CD4-positive, CD25-positive, alpha-beta regulatory T cell (primary cell): Measurements from ENCODE around the gene DCAF16. TPM values are rescaled to one million over a fixed set of nuclear protein-coding genes. Genes with fewer than 3 reads are reported as not detected.
"Not testable (repeated sequence)": the region's sequence is repeated elsewhere in the genome, so short reads cannot be mapped to it uniquely, and the experiment has no call there.

Experiments
- ATAC-seq, 2 donors: fragments of 150-1000 bp; cut with Tn5 transposase; one replicate each; pipeline ENCODE4 v1.10.0; 2021; ENCODE audit warnings: low read depth in 2 of 2, moderate number of reproducible peaks in 2 of 2, moderate library complexity in 1 of 2
- DNase-seq, 3 donors: peaks; one replicate each; pipeline versions ENCODE4 v3.0.0 to v3.0.0-alpha.2; 2012 to 2022; ENCODE audit warnings: mixed read lengths in 1 of 3
- H3K27ac ChIP-seq: one replicate; pipeline ENCODE4 v1.7.0; 2013; ENCODE audit warnings: mild to moderate bottlenecking, low read length; ENCODE audit not compliant: insufficient read depth, poor library complexity, severe bottlenecking
- H3K27me3 ChIP-seq: one replicate; pipeline ENCODE4 v1.7.0; 2013; ENCODE audit warnings: low read length; ENCODE audit not compliant: control insufficient read depth, insufficient read depth
- H3K36me3 ChIP-seq: one replicate; pipeline ENCODE4 v1.7.0; 2013; ENCODE audit warnings: mild to moderate bottlenecking, low read length, moderate library complexity; ENCODE audit not compliant: control insufficient read depth, insufficient read depth
- H3K4me1 ChIP-seq: 2 replicates; pipeline ENCODE4 v1.7.0; 2013; ENCODE audit warnings: mild to moderate bottlenecking, low read length; ENCODE audit not compliant: insufficient read depth, control insufficient read depth, poor library complexity, severe bottlenecking
- H3K4me3 ChIP-seq: one replicate; pipeline ENCODE4 v1.7.0; 2013; ENCODE audit warnings: low read depth, mild to moderate bottlenecking, low read length, moderate library complexity
- H3K9me3 ChIP-seq, 2 experiments: 1 replicate in 1 of 2; 2 replicates in 1 of 2; pipeline ENCODE4 v1.7.0; 2013; ENCODE audit warnings: low read length in 2 of 2, mild to moderate bottlenecking in 1 of 2, moderate library complexity in 1 of 2; ENCODE audit not compliant: control insufficient read depth in 2 of 2
- H3K27ac Mint-ChIP-seq, 3 donors: one replicate each; pipeline ENCODE4 v1.8.0; 2020 to 2022; ENCODE audit warnings: mild to moderate bottlenecking in 3 of 3, mixed read lengths in 3 of 3, moderate library complexity in 2 of 3
- H3K27me3 Mint-ChIP-seq: one replicate; pipeline ENCODE4 v1.8.0; 2022; ENCODE audit warnings: mild to moderate bottlenecking, mixed read lengths
- H3K36me3 Mint-ChIP-seq: one replicate; pipeline ENCODE4 v1.8.0; 2020; ENCODE audit warnings: mixed read lengths
- H3K4me1 Mint-ChIP-seq, 4 donors: one replicate each; pipeline ENCODE4 v1.8.0; 2020 to 2022; ENCODE audit warnings: mixed read lengths in 4 of 4, mild to moderate bottlenecking in 1 of 4
- H3K4me3 Mint-ChIP-seq, 4 donors: one replicate each; pipeline ENCODE4 v1.8.0; 2020 to 2022; ENCODE audit warnings: mild to moderate bottlenecking in 4 of 4, mixed read lengths in 4 of 4, moderate library complexity in 3 of 4
- H3K9me3 Mint-ChIP-seq, 7 donors: one replicate each; pipeline ENCODE4 v1.8.0; 2020 to 2022; ENCODE audit warnings: mixed read lengths in 7 of 7, mild to moderate bottlenecking in 3 of 7, moderate library complexity in 2 of 7
- polyA plus RNA-seq, 4 donors: library from polyadenylated mRNA; unstranded; fragments of 300-500 nt; fragmentation: Illumina TruSeq; gene quantifications; one replicate each; pipeline ENCODE4 v1.2.3, GENCODE V29; 2021
- total RNA-seq: library from RNA; stranded (reverse); gene quantifications from one replicate; pipeline ENCODE4 v1.2.3, GENCODE V29; 2022

Gene DCAF16
- total RNA-seq (82.3 TPM), polyA plus RNA-seq (10 to 100 TPM; 16.8 to 28.4 (median 17.7) TPM)

GRCh38 chr4:17810260-17811077 is at the start of gene DCAF16, which contains the start of gene NCAPG:
DCAF16 (minus strand) TSS chr4:17810757; CDS start chr4:17804141, 6,616 bp downstream.
NCAPG (plus strand) TSS chr4:17810979; CDS start chr4:17811078, 99 bp downstream.
- no peaks in the 10 kb centered on the region for H3K27me3 Mint-ChIP-seq
- peak within 1 kb of the TSS; percentile 94 to 99 (median 97) for H3K4me3 Mint-ChIP-seq
- ATAC-seq, result peak; percentile 91 to 92
- H3K27ac Mint-ChIP-seq, result peak within 1 kb of the TSS; percentile 98 to 100 (median 98)
- H3K4me3 ChIP-seq, result peak within 1 kb of the TSS; percentile 93
- peaks cover 5% of the 10 kb centered on the region for H3K36me3 Mint-ChIP-seq
- no peaks in the 10 kb centered on the region for H3K9me3 ChIP-seq
- H3K4me1 Mint-ChIP-seq, result peaks cover 37 to 69% (median 40%) of the 10 kb centered on the region in 4 donors
- peak within 1 kb of the TSS; percentile 96 for H3K27ac ChIP-seq
- H3K36me3 ChIP-seq, result no peaks in the 10 kb centered on the region
- no peaks in the 10 kb centered on the region for H3K27me3 ChIP-seq
- H3K9me3 Mint-ChIP-seq, result no peaks in the 10 kb centered on the region
- peaks cover 65% of the 10 kb centered on the region for H3K4me1 ChIP-seq
- peak; percentile 99 for DNase-seq

GRCh38 chr4:17859793-17860406 is 49.3 kb upstream of the DCAF16 start:
- H3K4me3 ChIP-seq, result no peak overlapping the region
- no peaks in the 10 kb centered on the region for H3K27me3 Mint-ChIP-seq
- DNase-seq (no peak), ATAC-seq (no peak)
- H3K9me3 ChIP-seq, result peaks cover 11 to 12% of the 10 kb centered on the region in 2 experiments
- H3K4me3 Mint-ChIP-seq, result no peak overlapping the region
- peaks cover 26% of the 10 kb centered on the region for H3K36me3 Mint-ChIP-seq
- no peaks in the 10 kb centered on the region for H3K4me1 ChIP-seq
- peak overlapping the region in 1 of 3 donors; percentile 11 for H3K27ac Mint-ChIP-seq
- no peaks in the 10 kb centered on the region for H3K27me3 ChIP-seq
- H3K27ac ChIP-seq, result no peak overlapping the region
- H3K4me1 Mint-ChIP-seq, result no peaks in the 10 kb centered on the region
- H3K9me3 Mint-ChIP-seq, result peaks cover 0 to 27% (median 16%) of the 10 kb centered on the region in 7 donors
- no peaks in the 10 kb centered on the region for H3K36me3 ChIP-seq

GRCh38 chr4:17854036-17854435 is 43.5 kb upstream of the DCAF16 start:
- Mint-ChIP-seq H3K4me3 (no peak overlapping the region), H3K27me3 (no peaks in the 10 kb centered on the region)
- H3K4me1 ChIP-seq, result no peaks in the 10 kb centered on the region

GRCh38 chr4:17851959-17852358 is 41.4 kb upstream of the DCAF16 start:
- no peak for DNase-seq
- Histone ChIP-seq H3K27ac (no peak overlapping the region), H3K36me3 (no peaks in the 10 kb centered on the region), H3K9me3 (no peaks in the 10 kb centered on the region), H3K27me3 (no peaks in the 10 kb centered on the region), H3K4me3 (no peak overlapping the region), H3K4me1 (no peaks in the 10 kb centered on the region)
- ATAC-seq, result no peak
- H3K27me3 Mint-ChIP-seq, result no peaks in the 10 kb centered on the region
- peaks cover 0 to 4% (median 0%) of the 10 kb centered on the region in 7 donors for H3K9me3 Mint-ChIP-seq
- H3K4me3 Mint-ChIP-seq, result no peak overlapping the region
- no peaks in the 10 kb centered on the region for H3K36me3 Mint-ChIP-seq
- no peak overlapping the region for H3K27ac Mint-ChIP-seq
- no peaks in the 10 kb centered on the region for H3K4me1 Mint-ChIP-seq

More at GRCh38 chr4:17854036-17854435, 43.5 kb upstream of the DCAF16 start:
- Histone ChIP-seq H3K9me3 (peaks cover 0 to 3% of the 10 kb centered on the region in 2 experiments), H3K27me3 (no peaks in the 10 kb centered on the region), H3K4me3 (no peak overlapping the region), H3K36me3 (no peaks in the 10 kb centered on the region), H3K27ac (no peak overlapping the region)
- H3K27ac Mint-ChIP-seq, result no peak overlapping the region
- peaks cover 0 to 8% (median 5%) of the 10 kb centered on the region in 7 donors for H3K9me3 Mint-ChIP-seq
- no peaks in the 10 kb centered on the region for H3K4me1 Mint-ChIP-seq
- no peak for DNase-seq
- H3K36me3 Mint-ChIP-seq, result peaks cover 4% of the 10 kb centered on the region
- ATAC-seq, result no peak

GRCh38 chr4:17850295-17850694 is 39.7 kb upstream of the DCAF16 start:
- H3K4me1 ChIP-seq, ATAC-seq, H3K4me1 Mint-ChIP-seq, H3K27ac ChIP-seq, H3K27me3 Mint-ChIP-seq, DNase-seq, H3K27me3 ChIP-seq, H3K4me3 ChIP-seq, H3K27ac Mint-ChIP-seq, H3K36me3 Mint-ChIP-seq, H3K9me3 Mint-ChIP-seq, H3K4me3 Mint-ChIP-seq, H3K36me3 ChIP-seq, H3K9me3 ChIP-seq: not testable (repeated sequence)

GRCh38 chr4:17846266-17846665 is 35.7 kb upstream of the DCAF16 start:
- Mint-ChIP-seq H3K4me3 (no peak overlapping the region), H3K27me3 (no peaks in the 10 kb centered on the region), H3K27ac (no peak overlapping the region), H3K9me3 (peaks cover 0 to 1% (median 0%) of the 10 kb centered on the region in 7 donors), H3K4me1 (peaks cover 0 to 5% (median 0%) of the 10 kb centered on the region in 4 donors), H3K36me3 (no peaks in the 10 kb centered on the region)
- no peaks in the 10 kb centered on the region for H3K4me1 ChIP-seq
- DNase-seq (no peak), ATAC-seq (no peak)
- H3K36me3 ChIP-seq, result no peaks in the 10 kb centered on the region
- no peak overlapping the region for H3K27ac ChIP-seq
- no peaks in the 10 kb centered on the region for H3K27me3 ChIP-seq
- H3K4me3 ChIP-seq, result no peak overlapping the region
- H3K9me3 ChIP-seq, result no peaks in the 10 kb centered on the region

GRCh38 chr4:17823871-17824669 is 13.5 kb upstream of the DCAF16 start:
- DNase-seq (no peak), ATAC-seq (no peak)
- H3K27ac ChIP-seq, result no peak overlapping the region
- Mint-ChIP-seq H3K4me1 (peaks cover 14 to 60% (median 44%) of the 10 kb centered on the region in 4 donors), H3K27ac (peak overlapping the region; percentile 11 to 93 (median 43)), H3K36me3 (no peaks in the 10 kb centered on the region), H3K9me3 (no peaks in the 10 kb centered on the region), H3K4me3 (peak overlapping the region; percentile 42 to 82 (median 55)), H3K27me3 (no peaks in the 10 kb centered on the region)
- H3K4me3 ChIP-seq, result peak overlapping the region; percentile 73
- H3K4me1 ChIP-seq, result peaks cover 7% of the 10 kb centered on the region
- no peaks in the 10 kb centered on the region for H3K9me3 ChIP-seq
- no peaks in the 10 kb centered on the region for H3K27me3 ChIP-seq
- no peaks in the 10 kb centered on the region for H3K36me3 ChIP-seq
